Neural progenitor cell (in vitro differentiated cells): Measurements from ENCODE around the gene GPX3.

ENCODE experiments used
- CTCF ChIP-seq: fragments of 200-600 bp; sonication (generic); IDR thresholded peaks from 2 replicates; pipeline ENCODE4 v1.5.1; 2017; ENCODE audit warnings: antibody characterized with exemption, mild to moderate bottlenecking
- EZH2 ChIP-seq: fragments of 200-600 bp; sonication (generic); IDR thresholded peaks from 2 replicates; pipeline ENCODE4 v1.6.1; 2017; ENCODE audit warnings: antibody characterized with exemption, mild to moderate bottlenecking, moderate library complexity
- EZH2phosphoT487 ChIP-seq: fragments of 200-600 bp; sonication (generic); IDR thresholded peaks from 2 replicates; pipeline ENCODE4 v1.6.1; 2017; ENCODE audit warnings: antibody characterized with exemption

- no peak for TF ChIP-seq CTCF
- TF ChIP-seq EZH2: no peak
- no peak for TF ChIP-seq EZH2phosphoT487
These were observed 48.2 kb downstream of the GPX3 start for GRCh38 chr5:151068433-151069197.
